H9 (cell line): ENCODE data around the gene TENM4. TPM values are rescaled to one million over a fixed set of nuclear protein-coding genes. Genes with fewer than 3 reads are reported as not detected.

Source experiments
- DNase-seq: peaks from one replicate; pipeline ENCODE4 v3.0.0-alpha.2; 2017
- H2AFZ ChIP-seq: one replicate; pipeline ENCODE4 v1.6.1; 2013; ENCODE audit warnings: mild to moderate bottlenecking, low read length, control low read depth, moderate library complexity
- H2AK5ac ChIP-seq: 2 replicates; pipeline ENCODE4 v1.6.1; 2013; ENCODE audit warnings: low read length, control low read depth, mixed read lengths; ENCODE audit not compliant: insufficient read length
- H2BK120ac ChIP-seq: one replicate; pipeline ENCODE4 v1.6.1; 2013; ENCODE audit warnings: low read depth, mild to moderate bottlenecking, low read length, control low read depth, inconsistent platforms; ENCODE audit not compliant: poor library complexity, severe bottlenecking
- H2BK12ac ChIP-seq: 2 replicates; pipeline ENCODE4 v1.6.1; 2013; ENCODE audit warnings: low read length, control low read depth, mixed read lengths, low read depth; ENCODE audit not compliant: insufficient read length
- H2BK15ac ChIP-seq: 2 replicates; pipeline ENCODE4 v1.6.1; 2013; ENCODE audit warnings: low read depth, low read length, control low read depth
- H2BK20ac ChIP-seq: one replicate; pipeline ENCODE4 v1.6.1; 2013; ENCODE audit warnings: low read depth, mild to moderate bottlenecking, low read length, control low read depth, inconsistent platforms; ENCODE audit not compliant: poor library complexity, severe bottlenecking
- H2BK5ac ChIP-seq: 2 replicates; pipeline ENCODE4 v1.6.1; 2013; ENCODE audit warnings: low read length, control low read depth, mixed read lengths; ENCODE audit not compliant: insufficient read length
- H3K14ac ChIP-seq: 2 replicates; pipeline ENCODE4 v1.6.1; 2013; ENCODE audit warnings: low read length, control low read depth; ENCODE audit not compliant: insufficient read depth
- H3K18ac ChIP-seq: 2 replicates; pipeline ENCODE4 v1.6.1; 2013; ENCODE audit warnings: low read depth, mild to moderate bottlenecking, mixed read lengths, low read length, control low read depth; ENCODE audit not compliant: insufficient read length
- H3K23ac ChIP-seq: 2 replicates; pipeline ENCODE4 v1.6.1; 2013; ENCODE audit warnings: low read length, control low read depth, mixed read lengths, low read depth; ENCODE audit not compliant: insufficient read length
- H3K23me2 ChIP-seq: 2 replicates; pipeline ENCODE4 v1.6.1; 2013; ENCODE audit warnings: low read depth, mild to moderate bottlenecking, mixed read lengths, low read length, control low read depth; ENCODE audit not compliant: insufficient read length, poor library complexity, severe bottlenecking
- H3K27ac ChIP-seq: 2 replicates; pipeline ENCODE4 v1.5.1; 2013; ENCODE audit warnings: low read length, control low read depth, mixed read lengths, low read depth; ENCODE audit not compliant: insufficient read length
- H3K27me3 ChIP-seq: 2 replicates; pipeline ENCODE4 v1.6.1; 2013; ENCODE audit warnings: low read length, control low read depth, inconsistent platforms; ENCODE audit not compliant: insufficient read depth
- H3K4ac ChIP-seq: 2 replicates; pipeline ENCODE4 v1.6.1; 2013; ENCODE audit warnings: low read depth, mild to moderate bottlenecking, control low read depth, inconsistent platforms, low read length, moderate library complexity
- H3K4me1 ChIP-seq: 2 replicates; pipeline ENCODE4 v1.6.1; 2013; ENCODE audit warnings: low read length, control low read depth, inconsistent platforms; ENCODE audit not compliant: insufficient read depth
- H3K4me2 ChIP-seq: 2 replicates; pipeline ENCODE4 v1.6.1; 2013; ENCODE audit warnings: low read length, control low read depth, mixed read lengths; ENCODE audit not compliant: insufficient read length, insufficient read depth
- H3K56ac ChIP-seq: 2 replicates; pipeline ENCODE4 v1.6.1; 2013; ENCODE audit warnings: low read depth, mild to moderate bottlenecking, mixed read lengths, low read length, control low read depth; ENCODE audit not compliant: insufficient read length
- H3K79me1 ChIP-seq: 2 replicates; pipeline ENCODE4 v1.6.1; 2013; ENCODE audit warnings: low read depth, mild to moderate bottlenecking, moderate library complexity, low read length, control low read depth, inconsistent platforms; ENCODE audit not compliant: insufficient read depth, poor library complexity, severe bottlenecking
- H3K79me2 ChIP-seq: 2 replicates; pipeline ENCODE4 v1.6.1; 2013; ENCODE audit warnings: low read length, control low read depth, inconsistent platforms; ENCODE audit not compliant: insufficient read depth
- H3K9ac ChIP-seq: 2 replicates; pipeline ENCODE4 v1.6.1; 2013; ENCODE audit warnings: low read length, control low read depth, mixed read lengths; ENCODE audit not compliant: insufficient read length; ENCODE audit errors: extremely low read depth
- H3K9me3 ChIP-seq: one replicate; pipeline ENCODE4 v1.6.1; 2013; ENCODE audit warnings: low read depth, low read length, inconsistent platforms; ENCODE audit not compliant: control insufficient read depth
- H3T11ph ChIP-seq: one replicate; pipeline ENCODE4 v1.6.1; 2013; ENCODE audit warnings: mild to moderate bottlenecking, low read length, control low read depth, inconsistent platforms
- H4K20me1 ChIP-seq: one replicate; pipeline ENCODE4 v1.6.1; 2013; ENCODE audit not compliant: control insufficient read depth, insufficient read length, insufficient read depth
- H4K5ac ChIP-seq: 2 replicates; pipeline ENCODE4 v1.6.1; 2013; ENCODE audit warnings: low read depth, mild to moderate bottlenecking, mixed read lengths, low read length, control low read depth; ENCODE audit not compliant: insufficient read length
- H4K8ac ChIP-seq: replicated peaks from 2 replicates; pipeline ENCODE4 v1.6.1; 2013; ENCODE audit warnings: low read length, control low read depth, mixed read lengths, low read depth; ENCODE audit not compliant: insufficient read length
- H4K91ac ChIP-seq: 2 replicates; pipeline ENCODE4 v1.6.1; 2013; ENCODE audit warnings: low read depth, mild to moderate bottlenecking, moderate library complexity, mixed read lengths, low read length, control low read depth; ENCODE audit not compliant: insufficient read length
- H3K27ac Mint-ChIP-seq, 3 experiments: 2 replicates in 2 of 3; 3 replicates in 1 of 3; pipeline ENCODE4 v1.8.0; 2020 to 2021; ENCODE audit warnings: mixed read lengths in 3 of 3, mild to moderate bottlenecking in 1 of 3, moderate library complexity in 1 of 3
- H3K27me3 Mint-ChIP-seq: 2 replicates; pipeline ENCODE4 v1.8.0; 2021; ENCODE audit warnings: low read depth, mild to moderate bottlenecking, moderate library complexity, mixed read lengths
- H3K36me3 Mint-ChIP-seq, 3 experiments: 2 replicates in 2 of 3; 3 replicates in 1 of 3; pipeline ENCODE4 v1.8.0; 2020 to 2021; ENCODE audit warnings: low read depth in 3 of 3, mixed read lengths in 3 of 3; ENCODE audit not compliant: insufficient read depth in 1 of 3
- H3K4me1 Mint-ChIP-seq, 2 experiments: 2 replicates each; pipeline ENCODE4 v1.8.0; 2020; ENCODE audit warnings: mixed read lengths in 2 of 2
- H3K4me3 Mint-ChIP-seq, 2 experiments: 2 replicates in 1 of 2; 3 replicates in 1 of 2; pipeline ENCODE4 v1.8.0; 2020 to 2021; ENCODE audit warnings: mild to moderate bottlenecking in 2 of 2, mixed read lengths in 2 of 2, moderate library complexity in 1 of 2
- H3K9me3 Mint-ChIP-seq, 2 experiments: 2 replicates in 1 of 2; 3 replicates in 1 of 2; pipeline ENCODE4 v1.8.0; 2020; ENCODE audit warnings: mild to moderate bottlenecking in 2 of 2, mixed read lengths in 2 of 2, moderate library complexity in 1 of 2
- CTCF ChIP-seq: fragments of 200-600 bp; sonication (generic); conservative IDR thresholded peaks from 3 replicates; pipeline ENCODE4 v1.8.0; 2021; ENCODE audit warnings: antibody characterized with exemption, mild to moderate bottlenecking
- WGBS: extraction: QIAGEN DNeasy Blood & Tissue Kit; methylation state at CpG from one replicate; pipeline ENCODE4 v1.1.7; 2013; ENCODE audit warnings: missing lambda C conversion rate, low lambda C conversion rate, mixed read lengths; ENCODE audit not compliant: insufficient read length; ENCODE audit errors: extremely low coverage; 5-methylcytosine and 5-hydroxymethylcytosine counted together
- total RNA-seq: library from RNA; stranded (reverse); gene quantifications from 2 replicates; pipeline ENCODE4 v1.2.1, GENCODE V29; 2021

TENM4 gene
- total RNA-seq, 1 experiment from 2014 or later = 4.6 TPM

- H3K23me2 ChIP-seq = no peaks in the 10 kb centered on the region
- no peaks in the 10 kb centered on the region for H3K9me3 ChIP-seq
- no peak overlapping the region for H3K4ac ChIP-seq
- Mint-ChIP-seq H3K4me1 (peaks cover 22 to 35% of the 10 kb centered on the region in 2 experiments), H3K4me3 (no peak overlapping the region), H3K9me3 (no peaks in the 10 kb centered on the region), H3K36me3 (peaks cover 0 to 4% (median 0%) of the 10 kb centered on the region in 3 experiments; a peak in 1 of 7 replicates), H3K27ac (no peak overlapping the region), H3K27me3 (peaks cover 3% of the 10 kb centered on the region)
- H2BK5ac ChIP-seq = no peak overlapping the region
- WGBS = no CpG with 5 or more reads among the region's 3 CpGs
- H3K18ac ChIP-seq = no peak overlapping the region
- H3K56ac ChIP-seq = no peak overlapping the region
- no peak overlapping the region for H3K23ac ChIP-seq
- no peaks in the 10 kb centered on the region for H3K79me1 ChIP-seq
- no peak overlapping the region for H2AFZ ChIP-seq
- H2BK12ac ChIP-seq = no peak overlapping the region
- H4K8ac ChIP-seq = no peak overlapping the region
- no peak overlapping the region for H2AK5ac ChIP-seq
- H2BK15ac ChIP-seq = no peak overlapping the region
- no peaks in the 10 kb centered on the region for H3K27me3 ChIP-seq
- no peak for TF ChIP-seq CTCF
- no peak overlapping the region for H3K4me2 ChIP-seq
- no peak overlapping the region for H4K91ac ChIP-seq
- no peak overlapping the region for H2BK20ac ChIP-seq
- H4K5ac ChIP-seq = no peak overlapping the region
- H3K4me1 ChIP-seq = no peaks in the 10 kb centered on the region
- H3K14ac ChIP-seq = no peak overlapping the region
- H3K27ac ChIP-seq = no peak overlapping the region
- no peaks in the 10 kb centered on the region for H3K79me2 ChIP-seq
- H3K9ac ChIP-seq = no peak overlapping the region
- no peak overlapping the region for H2BK120ac ChIP-seq
- no peak overlapping the region for H3T11ph ChIP-seq
- no peak for DNase-seq
- no peaks in the 10 kb centered on the region for H4K20me1 ChIP-seq
Measured at GRCh38 chr11:78654071-78654470, 786.8 kb downstream of the TENM4 start.
